Stomach (tissue), 9 donors: ENCODE data around the gene PDE8A. TPM values are rescaled to one million over a fixed set of nuclear protein-coding genes. Genes with fewer than 3 reads are reported as not detected.

Experiments
- DNase-seq, 2 donors: peaks; one replicate each; pipeline versions ENCODE4 v3.0.0 to v3.0.0-alpha.2; 2013 to 2019
- H3K27ac ChIP-seq, 5 donors: fragments of 200-600 bp in 4 of 5; sonication (generic) in 4 of 5; one replicate each; pipeline ENCODE4 v1.5.1; 2013 to 2019; ENCODE audit warnings: mild to moderate bottlenecking in 1 of 5, moderate library complexity in 1 of 5
- H3K27me3 ChIP-seq, 3 donors: fragments of 200-600 bp; sonication (generic); one replicate each; pipeline ENCODE4 v1.5.1; 2017 to 2019; ENCODE audit warnings: mixed run types in 1 of 3
- H3K36me3 ChIP-seq, 4 donors: fragments of 200-600 bp; sonication (generic); 1 replicate in 3 of 4; 2 replicates in 1 of 4; pipeline ENCODE4 v1.5.1; 2016 to 2019
- H3K4me1 ChIP-seq, 4 donors: fragments of 200-600 bp; sonication (generic); one replicate each; pipeline ENCODE4 v1.5.1; 2016 to 2019
- H3K4me3 ChIP-seq, 4 donors: fragments of 200-600 bp; sonication (generic) in 3 of 4; one replicate each; pipeline ENCODE4 v1.5.1; 2016 to 2019; ENCODE audit warnings: mild to moderate bottlenecking in 1 of 4
- H3K9me3 ChIP-seq, 4 donors: fragments of 200-600 bp; sonication (generic); one replicate each; pipeline ENCODE4 v1.5.1; 2016 to 2019
- EP300 ChIP-seq: sonication (generic); formaldehyde crosslinking; IDR thresholded peaks from one replicate; pipeline ENCODE4 v1.6.1; 2017; ENCODE audit warnings: antibody characterized with exemption
- POLR2A ChIP-seq, 4 donors: fragments of 450-650 bp; IDR thresholded peaks; one replicate each; pipeline ENCODE4 v1.6.1; 2016; ENCODE audit warnings: antibody characterized with exemption in 4 of 4, control low read depth in 2 of 4, mild to moderate bottlenecking in 1 of 4, moderate library complexity in 1 of 4
- POLR2AphosphoS5 ChIP-seq, 3 donors: sonication (generic); formaldehyde crosslinking; IDR thresholded peaks; one replicate each; pipeline ENCODE4 v1.6.1; 2016; ENCODE audit warnings: antibody characterized with exemption in 3 of 3
- WGBS, 5 donors: extraction: QIAGEN DNeasy Blood & Tissue Kit in 3 of 5; methylation state at CpG; one replicate each; pipeline versions ENCODE4 v1.1.5 to v1.1.7; 2013 to 2018; 5-methylcytosine and 5-hydroxymethylcytosine counted together
- intact Hi-C: fragments of 100-400 bp; cut with DNase I; formaldehyde crosslinking; loops from one replicate; pipeline ENCODE4 v1.15.1; 2023; ENCODE audit warnings: low total_unique reads
- polyA plus RNA-seq, 3 donors: library from polyadenylated mRNA; stranded (reverse); fragments of 200-250 nt; gene quantifications; one replicate each; pipeline ENCODE4 v1.2.3, GENCODE V29; 2013
- total RNA-seq, 5 donors: library from RNA; depleted of rRNA; stranded (reverse); fragments of >200 nt; gene quantifications; one replicate each; pipeline versions ENCODE4 v1.1.0 to v1.2.3, GENCODE V29; 2014 to 2016
- TF ChIP-seq, protein P1 (sequence below), 7 experiments: fragments of 450-650 bp in 4 of 7; fragments of 200-600 bp in 3 of 7; sonication (generic) in 3 of 7; IDR thresholded peaks; one replicate each; pipeline ENCODE4 v1.5.1; 2016 to 2019; ENCODE audit warnings: antibody characterized with exemption in 7 of 7, control low read depth in 2 of 7, mild to moderate bottlenecking in 1 of 7
- donor health status: healthy with polysubstance abuse.
- donor health status: Bipolar disorder and iron deficiency.
- donor health status: healthy.

The PDE8A gene
- total and polyA plus RNA-seq, 8 donors, result 15.6 to 85.9 (median 38.3) TPM

DNA sequence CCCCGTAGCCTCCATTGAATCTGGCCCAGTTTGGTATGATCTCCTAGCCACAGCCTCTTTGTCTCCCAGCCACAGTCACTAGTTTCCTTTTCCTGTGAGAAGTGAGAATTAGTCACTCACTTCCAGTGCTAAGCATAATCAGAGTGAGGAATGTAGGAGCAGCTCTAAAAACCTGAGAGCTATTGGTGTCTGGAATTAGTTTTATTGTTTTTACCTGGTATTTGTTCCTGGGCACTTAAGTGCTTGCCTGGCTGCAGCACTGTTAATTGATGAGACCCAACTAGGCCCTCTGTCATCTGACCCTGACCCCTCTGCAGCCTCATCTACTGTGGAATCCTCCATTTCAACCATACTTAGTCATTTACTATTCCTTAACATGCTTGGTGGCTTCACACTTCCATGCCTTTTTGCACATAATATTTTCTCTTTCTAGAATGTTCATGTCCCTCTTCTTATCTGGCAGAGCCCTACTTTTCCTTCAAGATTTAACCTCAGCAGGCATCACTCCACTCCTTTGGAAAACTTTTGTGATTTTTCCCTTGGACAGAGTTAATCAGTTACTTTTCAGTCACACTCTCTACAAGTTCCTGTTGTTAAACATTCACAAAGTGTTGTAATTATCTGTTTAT, 48.8 kb downstream of the PDE8A start:
- no peaks in the 10 kb centered on the region for H3K36me3 ChIP-seq
- H3K9me3 ChIP-seq, result no peaks in the 10 kb centered on the region
- H3K27me3 ChIP-seq, result no peaks in the 10 kb centered on the region
- no peak overlapping the region for H3K4me3 ChIP-seq
- no peak for DNase-seq
- TF ChIP-seq POLR2A (IDR thresholded peaks at IDR 0.05) (no peak), POLR2AphosphoS5 (IDR thresholded peaks at IDR 0.05) (no peak), EP300 (no peak)
- TF ChIP-seq, protein P1, sequence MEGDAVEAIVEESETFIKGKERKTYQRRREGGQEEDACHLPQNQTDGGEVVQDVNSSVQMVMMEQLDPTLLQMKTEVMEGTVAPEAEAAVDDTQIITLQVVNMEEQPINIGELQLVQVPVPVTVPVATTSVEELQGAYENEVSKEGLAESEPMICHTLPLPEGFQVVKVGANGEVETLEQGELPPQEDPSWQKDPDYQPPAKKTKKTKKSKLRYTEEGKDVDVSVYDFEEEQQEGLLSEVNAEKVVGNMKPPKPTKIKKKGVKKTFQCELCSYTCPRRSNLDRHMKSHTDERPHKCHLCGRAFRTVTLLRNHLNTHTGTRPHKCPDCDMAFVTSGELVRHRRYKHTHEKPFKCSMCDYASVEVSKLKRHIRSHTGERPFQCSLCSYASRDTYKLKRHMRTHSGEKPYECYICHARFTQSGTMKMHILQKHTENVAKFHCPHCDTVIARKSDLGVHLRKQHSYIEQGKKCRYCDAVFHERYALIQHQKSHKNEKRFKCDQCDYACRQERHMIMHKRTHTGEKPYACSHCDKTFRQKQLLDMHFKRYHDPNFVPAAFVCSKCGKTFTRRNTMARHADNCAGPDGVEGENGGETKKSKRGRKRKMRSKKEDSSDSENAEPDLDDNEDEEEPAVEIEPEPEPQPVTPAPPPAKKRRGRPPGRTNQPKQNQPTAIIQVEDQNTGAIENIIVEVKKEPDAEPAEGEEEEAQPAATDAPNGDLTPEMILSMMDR (IDR thresholded peaks at IDR 0.05), result no peak
- peaks cover 60 to 83% (median 75%) of the 10 kb centered on the region in 4 donors for H3K4me1 ChIP-seq
- intact Hi-C loops, result no loop called here
- WGBS, 5 donors, result 70 to 88% (median 78%) methylated on average over 1 of the region's 1 CpG
- H3K27ac ChIP-seq, result peak overlapping the region in 3 of 5 donors; percentile 3 to 63 (median 48)

DNA sequence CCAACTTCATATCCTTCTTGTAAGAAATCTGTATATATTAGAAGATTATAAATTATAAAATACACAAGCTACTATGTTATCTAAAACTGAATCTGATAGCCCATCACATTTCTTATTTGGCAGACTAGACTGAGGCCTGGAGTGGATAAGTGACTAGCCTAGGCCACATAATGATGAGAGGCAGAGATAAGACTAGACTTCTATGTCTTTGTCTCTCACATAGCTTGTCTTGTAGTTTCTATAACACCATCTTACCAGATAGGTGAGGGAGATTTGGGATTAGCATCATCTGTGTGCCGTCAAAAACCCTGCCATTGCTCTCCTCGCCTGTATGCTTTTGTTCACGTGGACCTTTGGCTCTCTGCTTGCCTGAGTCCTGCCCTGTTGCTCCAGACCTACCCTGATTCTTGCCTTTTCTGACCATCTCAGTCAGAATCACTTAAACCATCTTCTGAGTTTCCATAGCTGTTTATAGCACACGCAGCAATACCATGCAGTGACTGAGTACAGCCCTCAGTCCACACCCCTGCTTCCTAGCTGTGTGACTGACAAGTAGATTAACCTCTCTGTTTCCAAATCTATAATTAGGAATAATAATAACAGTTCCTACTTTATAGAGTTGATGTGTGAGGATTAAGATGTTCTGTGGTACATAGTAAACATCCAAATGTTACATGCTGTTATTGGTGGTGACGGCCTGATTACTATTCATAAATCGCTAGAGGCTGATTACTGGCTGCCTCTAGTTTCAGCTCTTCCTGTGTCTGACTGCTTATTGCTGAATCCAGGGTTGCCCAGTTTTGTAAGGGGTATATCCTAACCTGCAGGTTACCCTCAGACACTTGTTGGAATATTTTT, 49.7 kb downstream of the PDE8A start:
- H3K9me3 ChIP-seq, result no peaks in the 10 kb centered on the region
- no peak for DNase-seq
- no peak overlapping the region for H3K4me3 ChIP-seq
- H3K27me3 ChIP-seq, result no peaks in the 10 kb centered on the region
- 67 to 77% (median 75%) methylated on average over 6 of the region's 6 CpGs for WGBS, 5 donors
- H3K4me1 ChIP-seq, result peaks cover 52 to 79% (median 70%) of the 10 kb centered on the region in 4 donors
- H3K27ac ChIP-seq, result peak overlapping the region; percentile 13 to 63 (median 35)
- intact Hi-C loops, result no loop called here
- TF ChIP-seq, protein P1 (IDR thresholded peaks at IDR 0.05), result no peak
- TF ChIP-seq POLR2A (IDR thresholded peaks at IDR 0.05) (no peak), POLR2AphosphoS5 (IDR thresholded peaks at IDR 0.05) (no peak), EP300 (no peak)
- no peaks in the 10 kb centered on the region for H3K36me3 ChIP-seq

DNA sequence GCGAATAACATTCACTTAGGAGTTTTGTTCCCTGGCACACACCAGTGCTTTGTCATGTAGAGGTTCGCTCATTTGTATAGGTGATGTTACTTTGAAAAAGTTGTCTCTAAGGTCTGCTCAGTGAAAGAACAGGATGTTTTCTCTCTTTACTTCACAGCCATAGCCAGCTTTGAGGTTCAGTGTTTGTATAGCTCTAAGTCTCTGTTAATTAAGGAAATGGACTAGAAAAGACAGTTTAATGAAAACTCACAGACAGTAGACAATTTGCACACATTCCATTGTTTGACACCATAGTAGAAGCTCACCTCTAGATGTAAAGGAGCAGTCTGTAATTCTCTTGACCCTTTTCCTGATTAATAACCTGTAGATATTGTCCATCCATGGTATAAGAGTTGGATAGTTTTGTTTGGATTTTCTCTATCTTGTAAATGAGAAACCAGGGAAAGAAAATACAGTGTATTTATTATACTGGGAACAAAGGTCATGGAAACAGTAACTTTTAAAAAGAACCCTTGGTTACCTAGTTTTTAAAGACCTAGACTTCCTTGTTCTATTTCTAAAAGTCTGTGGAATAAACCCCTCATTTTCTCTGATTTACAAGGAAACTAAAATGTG, 50.4 kb downstream of the PDE8A start:
- Histone ChIP-seq H3K27me3 (no peaks in the 10 kb centered on the region), H3K4me3 (no peak overlapping the region), H3K4me1 (peaks cover 52 to 78% (median 68%) of the 10 kb centered on the region in 4 donors), H3K27ac (peak overlapping the region in 4 of 5 donors; percentile 29 to 63 (median 42)), H3K9me3 (no peaks in the 10 kb centered on the region), H3K36me3 (no peaks in the 10 kb centered on the region)
- 57 to 73% (median 66%) methylated on average over 2 of the region's 2 CpGs for WGBS, 5 donors
- TF ChIP-seq POLR2A (IDR thresholded peaks at IDR 0.05) (no peak), POLR2AphosphoS5 (IDR thresholded peaks at IDR 0.05) (no peak), EP300 (no peak)
- TF ChIP-seq, protein P1 (IDR thresholded peaks at IDR 0.05), result no peak
- DNase-seq, result no peak
- intact Hi-C loops, result no loop called here

DNA sequence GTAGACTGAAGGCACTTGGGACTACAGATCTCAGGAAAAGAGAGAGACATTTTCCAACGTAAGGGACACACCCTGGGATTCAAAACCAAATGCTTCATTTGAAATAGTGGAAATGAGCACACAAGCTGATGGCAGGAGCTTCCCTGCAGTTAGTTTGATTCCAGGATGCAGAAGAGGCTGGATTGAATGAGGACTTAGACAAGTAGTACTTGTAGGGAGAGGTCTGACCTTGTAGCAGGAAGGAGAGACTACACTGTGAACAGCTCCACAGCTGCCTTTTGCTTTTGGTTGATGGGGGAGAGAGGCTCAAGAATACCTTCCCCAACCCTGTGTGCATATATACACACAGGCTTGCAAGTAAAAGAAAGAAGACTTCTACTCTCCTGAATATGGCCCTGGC, 51.5 kb downstream of the PDE8A start:
- Histone ChIP-seq H3K4me1 (peaks cover 44 to 71% (median 60%) of the 10 kb centered on the region in 4 donors), H3K9me3 (no peaks in the 10 kb centered on the region), H3K27ac (peak overlapping the region in 3 of 5 donors; percentile 8 to 63 (median 9)), H3K36me3 (no peaks in the 10 kb centered on the region), H3K4me3 (no peak overlapping the region), H3K27me3 (no peaks in the 10 kb centered on the region)
- TF ChIP-seq, protein P1 (IDR thresholded peaks at IDR 0.05), result no peak
- TF ChIP-seq POLR2AphosphoS5 (IDR thresholded peaks at IDR 0.05), result no peak
- TF ChIP-seq POLR2A (IDR thresholded peaks at IDR 0.05), result no peak
- TF ChIP-seq EP300, result no peak
- DNase-seq, result no peak
- intact Hi-C loops, result no loop called here
- WGBS, 5 donors, result 29 to 54% (median 36%) methylated on average over 1 of the region's 1 CpG
